GM12878 (cell line): Measurements from ENCODE around the gene FNDC3B. TPM values are rescaled to one million over a fixed set of nuclear protein-coding genes. Genes with fewer than 3 reads are reported as not detected.

Experiments used
- ATAC-seq: fragments of 200-7000 bp; cut with Tn5 transposase; 3 replicates; pipeline ENCODE4 v1.9.1; 2020; ENCODE audit warnings: mild to moderate bottlenecking, moderate library complexity
- BruUV-seq: library from RNA; stranded (reverse); fragments of 400-500 nt; replicated peaks from 2 replicates; lab custom pipeline; 2021; lab: Mats Ljungman, UMichigan
- CTCF ChIA-PET: fragments of 300-600 bp; sonication (Branson Sonifier 250); formaldehyde crosslinking; extraction: SDS; loops from one replicate; lab custom pipeline; 2021; ENCODE audit warnings: inconsistent platforms; lab: Yijun Ruan, JAX
- POLR2A ChIA-PET: fragments of 350-600 bp; formaldehyde crosslinking; extraction: SDS; loops from one replicate; lab custom pipeline; 2021; ENCODE audit warnings: inconsistent platforms; lab: Charles Lee
- RAD21 ChIA-PET: fragments of 300-600 bp; sonication (Branson Sonifier 250); formaldehyde crosslinking; loops from one replicate; lab custom pipeline; 2023; ENCODE audit warnings: antibody characterized with exemption; ENCODE audit not compliant: unreplicated experiment; lab: Charles Lee
- SMC1A ChIA-PET: fragments of 300-600 bp; sonication (Branson Sonifier 250); formaldehyde crosslinking; loops from one replicate; lab custom pipeline; 2023; ENCODE audit not compliant: unreplicated experiment, uncharacterized antibody; lab: Charles Lee
- DNase-seq: peaks from one replicate; pipeline ENCODE4 v3.0.0-alpha.2; 2011; ENCODE audit warnings: low read depth, low spot score
- FAIRE-seq: peaks from 3 replicates; lab custom pipeline; 2011; peaks lifted over from hg19 to GRCh38; lab: Jason Lieb, UNC
- H2AFZ ChIP-seq: 2 replicates; pipeline ENCODE4 v1.6.0; 2011; ENCODE audit warnings: low read depth, low read length, control low read depth; ENCODE audit not compliant: control insufficient read depth
- H3K27ac ChIP-seq: 2 replicates; pipeline ENCODE4 v1.5.1; 2011; ENCODE audit warnings: control low read depth; ENCODE audit not compliant: control insufficient read depth, insufficient read depth
- H3K27me3 ChIP-seq, 2 experiments: replicated peaks in 1 of 2; 2 replicates each; pipeline versions ENCODE4 v1.6.0 to v1.6.1; 2011; ENCODE audit warnings: low read length in 1 of 2; ENCODE audit not compliant: control insufficient read depth in 2 of 2, insufficient read depth in 2 of 2
- H3K36me3 ChIP-seq, 2 experiments: 2 replicates each; pipeline ENCODE4 v1.5.1; 2011; ENCODE audit warnings: low read length in 1 of 2; ENCODE audit not compliant: control insufficient read depth in 2 of 2, insufficient read depth in 2 of 2
- H3K4me1 ChIP-seq: 2 replicates; pipeline ENCODE4 v1.6.1; 2011; ENCODE audit warnings: mild to moderate bottlenecking, low read length, moderate library complexity, mixed read lengths; ENCODE audit not compliant: control insufficient read depth, insufficient read depth
- H3K4me2 ChIP-seq: 2 replicates; pipeline ENCODE4 v1.6.0; 2011; ENCODE audit warnings: control low read depth; ENCODE audit not compliant: control insufficient read depth, insufficient read depth
- H3K4me3 ChIP-seq: fragments of 200-600 bp; sonication (generic); 2 replicates; pipeline ENCODE4 v1.5.1; 2016
- H3K79me2 ChIP-seq: 2 replicates; pipeline ENCODE4 v1.6.0; 2011; ENCODE audit warnings: low read length; ENCODE audit not compliant: control insufficient read depth, insufficient read depth
- H3K9ac ChIP-seq: 2 replicates; pipeline ENCODE4 v1.8.0; 2011; ENCODE audit warnings: low read length, control low read depth, mixed read lengths; ENCODE audit not compliant: control insufficient read depth, insufficient read depth
- H3K9me3 ChIP-seq: replicated peaks from 3 replicates; pipeline ENCODE4 v1.5.1; 2011; ENCODE audit warnings: mild to moderate bottlenecking, low read length; ENCODE audit not compliant: control insufficient read depth, insufficient read depth
- H4K20me1 ChIP-seq: 2 replicates; pipeline ENCODE4 v1.6.0; 2011; ENCODE audit not compliant: control insufficient read depth, insufficient read depth
- BACH1 ChIP-seq: fragments of 450-650 bp; IDR thresholded peaks from 2 replicates; pipeline ENCODE4 v1.6.1; 2017; ENCODE audit warnings: mild to moderate bottlenecking, borderline replicate concordance
- BCL11A ChIP-seq: IDR thresholded peaks from 2 replicates; pipeline ENCODE4 v1.6.1; 2011; ENCODE audit warnings: low read depth, low read length
- CREB1 ChIP-seq: IDR thresholded peaks from 2 replicates; pipeline ENCODE4 v1.6.1; 2012; ENCODE audit warnings: low read depth, mild to moderate bottlenecking, inconsistent platforms
- E4F1 ChIP-seq: fragments of 450-650 bp; IDR thresholded peaks from 2 replicates; pipeline ENCODE4 v1.6.1; 2018; ENCODE audit warnings: borderline replicate concordance, mild to moderate bottlenecking; ENCODE audit not compliant: partially characterized antibody
- ESRRA ChIP-seq: IDR thresholded peaks from 2 replicates; pipeline ENCODE4 v1.6.1; 2012; ENCODE audit warnings: mild to moderate bottlenecking, low read length, improper control_type of control experiment
- GATAD2B ChIP-seq: fragments of 450-650 bp; conservative IDR thresholded peaks from 2 replicates; pipeline ENCODE4 v1.6.1; 2017; ENCODE audit warnings: low read depth, mild to moderate bottlenecking, moderate library complexity
- PAX5 ChIP-seq: IDR thresholded peaks from 2 replicates; pipeline ENCODE4 v1.6.1; 2011; ENCODE audit warnings: low read depth, low read length, borderline replicate concordance
- POU2F2 ChIP-seq: IDR thresholded peaks from 3 replicates; pipeline ENCODE4 v1.6.1; 2011; ENCODE audit warnings: low read depth, mild to moderate bottlenecking, low read length, borderline replicate concordance
- RBBP5 ChIP-seq: fragments of 200-600 bp; sonication (generic); conservative IDR thresholded peaks from 2 replicates; pipeline ENCODE4 v1.6.1; 2016
- SIN3A ChIP-seq: IDR thresholded peaks from 2 replicates; pipeline ENCODE4 v1.6.1; 2012; ENCODE audit warnings: low read depth, low read length, improper control_type of control experiment
- SIX5 ChIP-seq: IDR thresholded peaks from 2 replicates; pipeline ENCODE4 v1.6.1; 2011; ENCODE audit warnings: mild to moderate bottlenecking, low read depth, low read length, moderate library complexity; ENCODE audit not compliant: severe bottlenecking
- SMAD1 ChIP-seq: fragments of 450-650 bp; IDR thresholded peaks from 2 replicates; pipeline ENCODE4 v1.6.1; 2018; ENCODE audit warnings: mild to moderate bottlenecking, low read depth; ENCODE audit not compliant: partially characterized antibody
- TBL1XR1 ChIP-seq: IDR thresholded peaks from 2 replicates; pipeline ENCODE4 v1.6.1; 2012; ENCODE audit warnings: low read depth, low read length, improper control_type of control experiment
- TCF3 ChIP-seq: IDR thresholded peaks from 2 replicates; pipeline ENCODE4 v1.6.1; 2012; ENCODE audit warnings: low read depth, mild to moderate bottlenecking, low read length, borderline replicate concordance; ENCODE audit not compliant: insufficient read depth
- ZNF217 ChIP-seq: fragments of 450-650 bp; IDR thresholded peaks from 2 replicates; pipeline ENCODE4 v1.6.1; 2017; ENCODE audit warnings: antibody characterized with exemption, mild to moderate bottlenecking
- WGBS: methylation state at CpG from one replicate; pipeline ENCODE4 v1.1.6; 2016; ENCODE audit warnings: low lambda C conversion rate; ENCODE audit not compliant: insufficient replicate concordance, insufficient coverage; ENCODE audit errors: missing lambda C conversion rate; 5-methylcytosine and 5-hydroxymethylcytosine counted together
- in situ Hi-C: fragments of 300-500 bp; cut with MboI; formaldehyde crosslinking; loops from 9 replicates; pipeline ENCODE4 v1.14.3; 2018; ENCODE audit warnings: mixed read lengths
- intact Hi-C: fragments of 100-400 bp; cut with micrococcal nuclease; formaldehyde crosslinking; loops from one replicate; pipeline ENCODE4 v1.14.2; 2022; ENCODE audit not compliant: unreplicated experiment
- polyA plus RNA-seq, 11 experiments: library from polyadenylated mRNA; depleted of rRNA in 4 of 11; unstranded in 6 of 11; stranded (reverse) in 5 of 11; fragments of >200 nt; fragmentation: Nextera tagmentation in 4 of 11; fragmentation: Illumina TruSeq in 1 of 11; extraction: Ambion mirVana in 4 of 11; extraction: Trizol in 1 of 11; gene quantifications; 1 replicate in 1 of 11; 2 replicates in 10 of 11; pipeline versions ENCODE4 v1.2.1 to v1.2.3, GENCODE V29; 2011 to 2016; ENCODE audit warnings: inconsistent platforms in 2 of 11, missing spikeins in 2 of 11, low read depth in 1 of 11
- total RNA-seq, 4 experiments: library from RNA; depleted of rRNA in 3 of 4; stranded (reverse); fragments of >200 nt in 3 of 4; fragmentation: Illumina TruSeq in 1 of 4; extraction: Trizol in 1 of 4; gene quantifications; 2 replicates each; pipeline versions ENCODE4 v1.2.1 to v1.2.3, GENCODE V29; 2013 to 2021
- TF ChIP-seq, protein P1 (sequence below): fragments of 450-650 bp; formaldehyde crosslinking; IDR thresholded peaks from 2 replicates; pipeline ENCODE4 v1.4.0; 2020; ENCODE audit warnings: mild to moderate bottlenecking, moderate library complexity
- TF ChIP-seq, protein P2 (sequence below): IDR thresholded peaks from 2 replicates; pipeline ENCODE4 v1.6.1; 2012; ENCODE audit warnings: low read depth, low read length, improper control_type of control experiment

Gene FNDC3B
- total and polyA plus RNA-seq, 10 of the 15 experiments (the other 5 are each of a cell fraction or from before 2014, with no cell fraction given), result 7.9 to 35.0 (median 18.5) TPM

- H3K4me2 ChIP-seq, result peak overlapping the region; percentile 79; the same call in 1 of the 2 replicates
- no peak overlapping the region for H3K9ac ChIP-seq
- in situ Hi-C loops (no loop called here), intact Hi-C loops (no loop called here)
- peaks cover 64% of the 10 kb centered on the region for H3K79me2 ChIP-seq
- CTCF ChIA-PET, result interaction anchor here (0.6 to 2.6 kb wide), 3 partner anchors 10 to 187 kb away, joined by 4 to 9 read pairs (median 4); no protein-coding TSS in a partner anchor
- no peak overlapping the region for H3K4me3 ChIP-seq
- SMC1A ChIA-PET, result interaction anchor here (0.7 to 23.1 kb wide), 10 partner anchors 6 to 410 kb away, joined by 3 to 441 read pairs (median 7); no protein-coding TSS in a partner anchor
- peak; percentile 57 for ATAC-seq
- RAD21 ChIA-PET, result interaction anchor here (0.8 to 8.9 kb wide), 8 partner anchors 14 to 187 kb away, joined by 3 to 124 read pairs (median 5); no protein-coding TSS in a partner anchor
- 62% methylated on average over 7 of the region's 7 CpGs for WGBS
- H3K4me1 ChIP-seq, result peaks cover 66% of the 10 kb centered on the region
- H3K9me3 ChIP-seq, result peaks cover 2% of the 10 kb centered on the region; the same call in 1 of the 3 replicates
- peak; percentile 60 for DNase-seq
- peak overlapping the region; percentile 48 for H3K27ac ChIP-seq
- H2AFZ ChIP-seq, result no peak overlapping the region
- H3K27me3 ChIP-seq, result no peaks in the 10 kb centered on the region
- POLR2A ChIA-PET, result interaction anchor here (0.5 to 2.2 kb wide), 8 partner anchors 9 to 667 kb away, joined by 3 to 8 read pairs (median 5); no protein-coding TSS in a partner anchor
- H4K20me1 ChIP-seq, result no peaks in the 10 kb centered on the region
- no TSS peak for BruUV-seq
- FAIRE-seq, result peak; percentile 85
- peaks cover 4 to 10% of the 10 kb centered on the region in 2 experiments; a peak in 1 of 4 replicates for H3K36me3 ChIP-seq
- no peak for TF ChIP-seq SIX5
- TF ChIP-seq TBL1XR1, result no peak
- TF ChIP-seq BCL11A, result no peak
- TF ChIP-seq POU2F2, result no peak
- no peak for TF ChIP-seq SIN3A
- TF ChIP-seq ZNF217, result peak; percentile 53; the same call in 1 of the 2 replicates
- TF ChIP-seq RBBP5, result no peak
- no peak for TF ChIP-seq TCF3
- TF ChIP-seq E4F1, result no peak
- no peak for TF ChIP-seq GATAD2B
- TF ChIP-seq ESRRA, result no peak
- no peak for TF ChIP-seq CREB1
- no peak for TF ChIP-seq PAX5
- no peak for TF ChIP-seq BACH1
- TF ChIP-seq, protein P1, sequence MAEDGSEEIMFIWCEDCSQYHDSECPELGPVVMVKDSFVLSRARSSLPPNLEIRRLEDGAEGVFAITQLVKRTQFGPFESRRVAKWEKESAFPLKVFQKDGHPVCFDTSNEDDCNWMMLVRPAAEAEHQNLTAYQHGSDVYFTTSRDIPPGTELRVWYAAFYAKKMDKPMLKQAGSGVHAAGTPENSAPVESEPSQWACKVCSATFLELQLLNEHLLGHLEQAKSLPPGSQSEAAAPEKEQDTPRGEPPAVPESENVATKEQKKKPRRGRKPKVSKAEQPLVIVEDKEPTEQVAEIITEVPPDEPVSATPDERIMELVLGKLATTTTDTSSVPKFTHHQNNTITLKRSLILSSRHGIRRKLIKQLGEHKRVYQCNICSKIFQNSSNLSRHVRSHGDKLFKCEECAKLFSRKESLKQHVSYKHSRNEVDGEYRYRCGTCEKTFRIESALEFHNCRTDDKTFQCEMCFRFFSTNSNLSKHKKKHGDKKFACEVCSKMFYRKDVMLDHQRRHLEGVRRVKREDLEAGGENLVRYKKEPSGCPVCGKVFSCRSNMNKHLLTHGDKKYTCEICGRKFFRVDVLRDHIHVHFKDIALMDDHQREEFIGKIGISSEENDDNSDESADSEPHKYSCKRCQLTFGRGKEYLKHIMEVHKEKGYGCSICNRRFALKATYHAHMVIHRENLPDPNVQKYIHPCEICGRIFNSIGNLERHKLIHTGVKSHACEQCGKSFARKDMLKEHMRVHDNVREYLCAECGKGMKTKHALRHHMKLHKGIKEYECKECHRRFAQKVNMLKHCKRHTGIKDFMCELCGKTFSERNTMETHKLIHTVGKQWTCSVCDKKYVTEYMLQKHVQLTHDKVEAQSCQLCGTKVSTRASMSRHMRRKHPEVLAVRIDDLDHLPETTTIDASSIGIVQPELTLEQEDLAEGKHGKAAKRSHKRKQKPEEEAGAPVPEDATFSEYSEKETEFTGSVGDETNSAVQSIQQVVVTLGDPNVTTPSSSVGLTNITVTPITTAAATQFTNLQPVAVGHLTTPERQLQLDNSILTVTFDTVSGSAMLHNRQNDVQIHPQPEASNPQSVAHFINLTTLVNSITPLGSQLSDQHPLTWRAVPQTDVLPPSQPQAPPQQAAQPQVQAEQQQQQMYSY, result no peak
- no peak for TF ChIP-seq SMAD1
- TF ChIP-seq, protein P2, sequence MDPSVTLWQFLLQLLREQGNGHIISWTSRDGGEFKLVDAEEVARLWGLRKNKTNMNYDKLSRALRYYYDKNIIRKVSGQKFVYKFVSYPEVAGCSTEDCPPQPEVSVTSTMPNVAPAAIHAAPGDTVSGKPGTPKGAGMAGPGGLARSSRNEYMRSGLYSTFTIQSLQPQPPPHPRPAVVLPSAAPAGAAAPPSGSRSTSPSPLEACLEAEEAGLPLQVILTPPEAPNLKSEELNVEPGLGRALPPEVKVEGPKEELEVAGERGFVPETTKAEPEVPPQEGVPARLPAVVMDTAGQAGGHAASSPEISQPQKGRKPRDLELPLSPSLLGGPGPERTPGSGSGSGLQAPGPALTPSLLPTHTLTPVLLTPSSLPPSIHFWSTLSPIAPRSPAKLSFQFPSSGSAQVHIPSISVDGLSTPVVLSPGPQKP, result no peak
These were observed 105.8 kb downstream of the FNDC3B start for GRCh38 chr3:172145031-172145686.
